GM21381 (cell line): Measurements from ENCODE around the gene HPS6.
A peak's percentile ranks its signal among the peaks of the same experiment; 100 is the strongest.

Source experiments
- ATAC-seq: cut with Tn5 transposase; IDR thresholded peaks from one replicate; pipeline ENCODE4 v1.9.1; 2021; ENCODE audit warnings: mild to moderate bottlenecking, moderate library complexity; ENCODE audit not compliant: unreplicated experiment

Gene HPS6

DNA sequence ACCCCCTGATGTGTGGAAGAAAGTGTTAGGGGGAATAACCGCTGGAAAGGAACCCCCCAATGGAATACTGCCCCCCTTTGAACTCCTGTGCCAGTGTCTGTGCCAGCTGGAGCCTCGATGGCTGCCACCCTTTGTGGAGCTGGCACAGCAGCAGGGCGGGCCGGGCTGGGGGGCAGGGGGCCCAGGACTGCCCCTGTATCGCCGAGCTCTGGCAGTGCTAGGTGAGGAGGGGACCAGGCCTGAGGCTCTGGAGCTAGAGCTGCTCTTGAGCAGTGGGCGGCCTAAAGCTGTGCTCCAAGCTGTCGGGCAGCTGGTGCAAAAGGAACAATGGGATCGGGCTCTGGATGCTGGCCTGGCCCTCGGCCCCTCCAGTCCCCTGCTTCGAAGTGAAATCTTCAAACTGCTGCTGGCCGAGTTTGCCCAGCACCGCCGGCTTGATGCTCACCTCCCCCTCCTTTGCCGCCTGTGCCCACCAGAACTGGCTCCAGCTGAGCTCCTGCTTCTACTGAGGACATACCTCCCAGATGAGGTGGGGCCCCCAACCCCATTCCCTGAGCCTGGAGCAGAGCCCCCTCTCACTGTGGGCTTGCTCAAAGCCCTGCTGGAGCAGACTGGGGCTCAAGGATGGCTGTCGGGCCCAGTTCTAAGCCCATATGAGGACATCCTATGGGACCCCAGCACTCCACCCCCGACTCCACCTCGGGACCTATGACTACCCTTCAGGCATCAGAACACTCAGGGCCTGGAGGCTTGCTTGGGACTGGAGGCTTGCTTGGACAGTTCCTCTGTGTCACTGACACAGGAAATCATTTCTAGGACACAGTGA is 2.2 kb downstream of the HPS6 start:
- no peak for ATAC-seq

DNA sequence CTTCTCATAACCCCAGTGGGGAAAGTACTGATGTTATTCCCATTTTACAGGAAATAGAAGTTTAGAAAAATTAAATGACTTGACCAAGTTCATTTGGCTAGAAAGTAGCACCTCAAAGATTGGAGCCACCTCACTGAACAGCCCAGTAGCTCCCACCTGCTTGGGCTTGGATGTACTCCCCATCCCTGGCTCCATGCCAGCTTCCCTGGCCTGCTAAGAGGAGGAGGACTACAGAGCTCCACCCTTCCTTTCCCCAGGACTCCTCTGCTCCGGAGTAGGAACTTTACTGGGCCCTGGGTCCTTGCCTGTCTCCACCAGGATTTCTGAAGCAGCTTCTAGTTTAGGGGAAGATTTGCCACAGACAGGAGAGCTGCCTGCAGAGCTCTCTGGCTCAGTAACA is 3.1 kb downstream of the HPS6 start:
- ATAC-seq = no peak

DNA sequence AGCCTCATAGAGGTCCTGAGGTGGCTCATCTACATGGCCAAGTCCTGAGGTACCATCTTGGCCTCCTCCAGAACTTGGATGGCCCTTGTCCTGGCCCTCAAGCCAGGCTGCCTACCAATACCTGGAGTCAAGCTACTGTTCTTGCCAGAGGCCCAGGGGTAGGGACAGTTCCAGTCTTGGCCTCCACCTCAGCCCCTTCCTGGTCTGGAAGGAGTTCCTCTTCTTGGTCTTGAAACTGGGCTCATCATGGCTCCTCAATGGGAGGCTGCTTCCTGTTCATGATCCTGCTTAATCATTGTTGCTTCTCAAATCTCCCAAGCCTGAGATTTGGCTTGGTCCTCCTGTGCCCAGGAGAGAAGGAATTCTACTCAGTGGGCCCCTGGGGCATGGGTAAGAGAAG is 3.9 kb downstream of the HPS6 start:
- no peak for ATAC-seq

DNA sequence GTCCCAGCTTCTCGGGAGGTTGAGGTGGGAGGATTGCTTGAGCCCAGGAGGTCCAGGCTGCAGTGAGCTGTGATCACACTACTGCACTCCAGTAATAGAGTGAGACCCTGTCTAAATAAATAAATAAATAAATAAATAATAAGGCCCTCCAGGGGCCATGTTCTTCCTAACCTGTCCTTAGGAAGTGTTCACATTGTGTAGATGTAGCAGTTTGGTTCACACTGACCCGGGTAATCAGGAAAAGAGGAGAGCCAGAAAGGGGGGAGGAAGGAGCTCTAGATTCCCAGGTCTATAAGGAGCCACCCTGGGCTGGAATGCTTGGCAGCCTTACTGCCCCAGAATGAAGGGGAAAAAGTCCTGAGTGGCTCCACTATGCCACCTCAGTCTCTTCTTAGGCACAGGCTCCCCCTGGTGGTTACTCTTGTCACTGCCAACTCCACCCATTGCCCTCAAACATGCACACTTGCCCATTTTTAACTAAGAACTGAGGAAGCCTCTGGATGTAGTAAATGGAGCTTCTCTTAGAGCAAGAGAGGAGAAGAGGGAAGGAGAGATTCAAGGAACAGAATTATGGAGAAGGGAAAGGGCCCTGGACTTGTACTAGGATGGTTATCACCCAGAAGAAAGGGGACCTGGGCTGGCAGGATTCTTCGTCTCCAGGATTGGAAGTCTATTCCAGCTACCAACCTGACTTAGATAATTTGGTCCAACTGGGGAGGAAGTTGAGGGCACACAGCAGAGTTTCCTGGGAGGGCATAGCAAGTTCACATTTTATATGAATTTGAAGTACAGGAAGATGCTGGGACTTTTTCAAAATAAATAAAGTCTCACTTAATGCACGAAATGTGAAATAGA is 7.8 kb downstream of the HPS6 start:
- ATAC-seq = peak; percentile 68

DNA sequence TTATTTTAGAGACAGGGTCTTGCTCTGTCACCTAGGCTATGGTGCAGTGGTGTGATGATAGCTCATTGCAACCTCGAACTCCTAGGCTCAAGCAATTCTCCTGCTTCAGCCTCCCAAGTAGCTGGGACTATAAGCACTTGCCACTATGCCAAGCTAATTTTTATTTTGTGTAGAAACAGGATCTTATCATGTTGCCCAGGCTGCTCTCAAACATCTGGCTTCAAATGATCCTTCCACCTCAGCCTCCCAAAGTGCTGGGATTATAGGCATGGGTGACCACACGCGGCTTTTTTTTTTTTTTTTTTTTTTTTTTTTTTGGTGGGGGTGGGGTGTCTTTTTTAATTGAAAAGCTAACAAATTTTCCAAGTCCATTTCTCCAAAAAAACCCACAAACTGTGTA is 18.4 kb downstream of the HPS6 start:
- ATAC-seq = no peak

DNA sequence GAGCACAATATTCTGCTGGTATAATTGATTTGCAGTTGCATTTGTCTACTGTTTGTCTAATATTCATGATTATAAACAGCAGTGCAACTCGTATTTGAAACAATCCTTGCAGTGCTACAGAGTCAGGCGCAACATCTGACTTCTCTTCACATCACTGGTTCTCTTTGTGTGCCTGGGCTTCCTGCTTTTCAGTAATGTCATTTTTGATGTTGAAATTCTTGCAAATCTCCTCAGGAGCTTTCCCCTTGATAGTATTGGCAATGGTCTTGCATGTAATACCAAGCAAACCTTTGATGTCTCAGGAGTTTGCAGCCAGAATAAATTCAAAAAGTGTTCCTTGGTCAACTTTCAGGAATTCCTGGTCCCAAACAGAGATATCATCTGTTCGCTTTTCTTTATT is 20.2 kb downstream of the HPS6 start:
- no peak for ATAC-seq

DNA sequence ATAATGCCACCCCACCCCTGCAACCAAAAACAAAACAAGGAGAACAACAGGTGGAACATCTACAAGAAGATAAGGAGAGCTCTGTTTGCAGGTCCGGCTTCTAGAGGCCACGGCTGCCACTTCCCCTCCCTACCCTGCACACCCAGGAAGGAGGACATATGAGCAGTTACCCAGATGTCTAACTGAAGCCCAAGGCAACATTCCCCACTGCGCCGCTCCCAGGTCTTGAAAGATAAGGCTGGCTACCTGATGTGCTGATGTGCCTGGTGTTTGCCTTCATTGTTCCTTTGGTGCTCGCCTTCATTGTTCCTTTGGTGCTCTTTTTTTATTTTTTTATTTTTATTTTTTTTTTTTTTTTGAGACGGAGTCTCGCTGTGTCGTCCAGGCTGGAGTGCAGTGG is 21.0 kb downstream of the HPS6 start:
- ATAC-seq = no peak

DNA sequence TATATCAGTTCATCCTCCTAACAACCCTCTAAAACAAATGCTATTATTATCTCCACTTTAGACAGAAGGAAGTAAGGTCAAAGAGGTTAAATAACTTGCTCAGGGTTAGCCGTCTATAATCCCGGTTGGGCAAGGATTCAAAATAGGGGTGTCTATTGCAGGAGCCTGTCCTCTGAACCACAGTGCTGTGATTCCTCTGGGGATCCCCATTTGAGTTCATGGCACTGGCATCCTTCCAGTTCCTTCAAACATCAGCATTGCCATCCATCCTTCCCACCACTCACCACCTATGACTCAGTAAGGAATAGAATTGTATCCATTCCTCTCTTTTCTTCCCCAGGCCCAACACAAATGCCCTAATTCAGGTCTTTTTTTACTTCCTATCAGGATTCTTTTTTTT is 25.6 kb downstream of the HPS6 start:
- no peak for ATAC-seq

DNA sequence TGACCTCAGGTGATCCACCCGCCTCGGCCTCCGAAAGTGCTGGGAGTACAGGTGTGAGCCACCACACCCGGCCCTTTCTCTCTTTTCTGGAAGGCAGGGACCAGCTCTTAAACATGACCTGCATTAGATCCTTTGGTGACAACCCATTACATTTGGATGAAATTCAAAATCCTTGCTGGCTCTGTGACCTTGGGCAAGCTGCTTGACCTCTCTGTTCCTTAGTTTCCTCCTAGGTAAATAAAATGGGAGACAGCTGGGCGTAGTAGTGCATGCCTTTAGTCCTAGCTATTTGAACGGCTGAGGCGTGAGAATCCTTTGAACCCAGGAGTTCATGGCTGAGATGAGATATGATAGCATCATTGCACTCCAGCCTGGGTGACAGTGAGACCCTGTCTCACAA is 31.3 kb downstream of the HPS6 start:
- no peak for ATAC-seq

DNA sequence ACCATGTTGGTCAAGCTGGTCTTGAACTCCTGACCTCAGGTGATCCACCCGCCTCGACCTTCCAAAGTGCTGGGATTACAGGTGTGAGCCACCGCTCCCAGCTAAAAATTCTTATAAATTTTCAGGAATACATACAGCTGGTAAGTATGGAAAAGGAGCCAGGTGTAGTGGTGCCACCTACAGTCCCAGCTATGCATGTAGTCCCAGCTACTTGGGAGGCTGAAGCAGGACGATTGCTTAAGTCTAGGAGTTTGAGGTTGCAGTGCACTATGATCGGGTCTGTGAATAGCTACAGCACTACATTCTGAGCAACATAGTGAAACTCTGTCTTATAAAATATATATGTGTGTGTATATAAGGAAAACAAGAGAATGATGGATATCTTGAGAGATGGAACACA is 36.0 kb downstream of the HPS6 start:
- ATAC-seq = no peak

DNA sequence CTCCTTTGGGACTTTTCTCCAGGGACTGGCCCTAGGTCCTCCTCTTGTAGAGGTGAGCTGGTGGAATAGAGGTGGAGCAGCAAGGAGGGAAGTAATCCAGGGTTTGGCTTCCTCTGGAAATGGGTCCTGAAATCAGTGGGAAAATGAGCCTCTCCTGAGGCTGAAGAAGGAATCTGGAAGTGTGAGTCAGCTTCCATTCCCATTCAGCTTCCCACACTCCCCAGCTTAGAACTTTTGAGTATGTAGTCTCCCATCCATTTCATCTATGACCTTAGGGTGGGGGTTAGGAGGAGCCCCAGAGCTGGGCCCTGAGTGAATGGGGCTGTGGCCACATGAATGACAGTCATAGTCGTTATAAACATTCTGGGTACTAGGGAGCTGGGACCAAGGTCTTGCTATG is 37.3 kb downstream of the HPS6 start:
- no peak for ATAC-seq

DNA sequence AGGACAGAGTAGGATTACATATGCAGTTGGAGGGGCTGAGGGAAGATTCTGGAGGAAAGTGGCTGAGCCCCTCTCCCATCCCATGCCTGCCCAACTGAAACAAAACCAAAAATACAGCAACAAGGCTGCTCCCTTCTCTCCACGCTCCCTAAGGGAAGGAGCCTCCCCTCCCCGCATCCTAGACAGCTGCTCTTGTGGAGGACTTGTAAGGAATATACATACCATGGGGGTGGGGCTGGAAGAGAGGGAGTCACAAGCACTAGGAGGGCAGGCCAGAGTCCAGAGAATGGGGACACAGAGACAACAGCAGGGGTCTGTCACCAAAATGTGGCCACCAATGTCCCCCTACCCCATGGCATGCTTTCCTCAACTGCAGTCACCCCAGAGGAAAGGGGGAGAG is 41.8 kb downstream of the HPS6 start:
- no peak for ATAC-seq

DNA sequence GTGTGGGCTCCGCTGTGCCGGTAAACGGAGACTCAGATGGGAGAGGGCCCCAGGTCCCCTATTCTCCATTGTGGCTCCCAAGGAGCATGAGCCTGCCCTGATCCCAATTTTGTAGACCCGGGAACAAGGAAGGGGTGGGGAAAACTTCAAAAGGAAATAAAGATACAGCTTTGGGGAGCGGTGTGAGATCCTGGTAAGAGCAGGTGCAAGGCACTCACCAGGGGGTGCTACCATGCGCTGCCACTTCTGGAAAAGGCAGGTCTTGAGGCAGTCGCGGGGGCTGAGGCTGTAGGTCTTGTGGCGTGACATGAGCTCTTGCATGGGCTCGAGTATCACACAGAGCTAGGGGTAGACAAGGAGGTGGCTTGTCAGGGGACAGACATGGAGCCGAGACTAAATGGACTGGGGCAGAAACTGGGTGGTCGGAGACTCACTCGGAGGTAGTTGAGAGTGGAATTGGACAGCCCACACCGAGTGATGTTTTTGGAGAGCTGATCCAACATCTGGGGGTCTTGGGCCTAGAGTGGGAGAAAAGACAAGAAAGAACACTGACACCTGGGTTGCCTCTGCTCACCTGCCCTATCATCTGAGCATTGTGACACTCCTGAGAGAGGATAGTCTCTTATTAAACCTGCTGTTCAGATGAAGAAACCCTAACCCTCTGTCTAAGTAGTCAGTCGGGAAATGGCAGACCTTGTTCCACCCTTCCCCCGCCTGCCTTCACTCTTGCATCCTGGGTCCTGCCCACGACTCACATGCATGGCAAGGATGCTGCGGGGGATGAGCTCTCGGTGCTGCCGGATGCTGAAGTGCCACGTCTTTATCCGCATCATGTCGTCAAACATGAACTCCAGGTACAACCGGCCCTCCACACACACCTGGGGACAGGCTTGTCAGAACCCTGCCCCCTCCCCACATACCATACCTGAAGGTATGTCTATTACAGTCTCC is 44.3 kb downstream of the HPS6 start:
- no peak for ATAC-seq

DNA sequence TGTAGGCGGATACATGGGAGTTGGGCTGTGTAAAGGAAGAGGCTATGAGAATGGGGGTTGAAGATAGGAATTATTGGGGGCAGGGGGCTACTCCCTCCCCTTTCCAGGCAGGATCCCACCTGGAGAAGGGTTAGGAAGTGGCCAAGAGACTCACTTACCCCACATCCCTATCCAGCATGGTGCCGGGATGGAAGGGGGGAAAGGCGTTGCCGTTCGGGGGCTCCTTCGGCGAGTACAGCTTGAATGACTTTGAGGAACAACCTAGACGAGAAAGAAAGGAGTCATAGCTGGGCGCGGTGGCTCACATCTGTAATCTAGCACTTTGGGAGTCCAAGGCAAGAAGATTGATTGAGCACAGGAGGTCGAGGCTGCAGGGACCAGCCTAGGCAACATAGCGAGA is 46.1 kb downstream of the HPS6 start:
- no peak for ATAC-seq

DNA sequence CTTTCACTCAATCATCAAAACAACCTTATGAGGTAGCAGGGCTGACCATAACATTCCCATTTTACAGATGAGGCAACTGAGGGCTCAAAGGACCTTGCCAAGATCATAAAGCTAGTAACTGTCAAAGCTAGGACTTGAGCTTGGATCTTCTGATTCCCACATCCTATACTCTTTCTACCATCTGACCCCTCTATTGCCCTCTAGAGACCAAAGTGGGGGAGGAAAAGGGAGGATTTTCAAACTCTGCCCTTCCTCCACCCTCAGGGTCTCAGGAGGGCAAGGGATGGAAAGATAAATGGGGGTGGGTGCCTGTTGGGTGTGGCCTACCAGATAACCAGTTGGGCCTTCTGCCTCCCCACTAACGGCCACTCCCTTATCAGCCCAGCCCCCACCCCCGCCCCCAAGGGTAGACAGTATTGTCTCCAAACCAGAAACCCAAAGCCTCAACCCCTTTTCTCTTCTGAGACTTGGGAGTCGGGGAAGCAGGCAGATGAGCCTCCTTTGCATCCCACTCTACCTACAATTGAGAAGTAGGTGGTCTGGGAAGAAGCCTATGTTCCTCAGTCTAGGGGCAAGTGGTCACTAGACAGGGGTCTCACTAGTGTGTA is 47.2 kb downstream of the HPS6 start:
- no peak for ATAC-seq

DNA sequence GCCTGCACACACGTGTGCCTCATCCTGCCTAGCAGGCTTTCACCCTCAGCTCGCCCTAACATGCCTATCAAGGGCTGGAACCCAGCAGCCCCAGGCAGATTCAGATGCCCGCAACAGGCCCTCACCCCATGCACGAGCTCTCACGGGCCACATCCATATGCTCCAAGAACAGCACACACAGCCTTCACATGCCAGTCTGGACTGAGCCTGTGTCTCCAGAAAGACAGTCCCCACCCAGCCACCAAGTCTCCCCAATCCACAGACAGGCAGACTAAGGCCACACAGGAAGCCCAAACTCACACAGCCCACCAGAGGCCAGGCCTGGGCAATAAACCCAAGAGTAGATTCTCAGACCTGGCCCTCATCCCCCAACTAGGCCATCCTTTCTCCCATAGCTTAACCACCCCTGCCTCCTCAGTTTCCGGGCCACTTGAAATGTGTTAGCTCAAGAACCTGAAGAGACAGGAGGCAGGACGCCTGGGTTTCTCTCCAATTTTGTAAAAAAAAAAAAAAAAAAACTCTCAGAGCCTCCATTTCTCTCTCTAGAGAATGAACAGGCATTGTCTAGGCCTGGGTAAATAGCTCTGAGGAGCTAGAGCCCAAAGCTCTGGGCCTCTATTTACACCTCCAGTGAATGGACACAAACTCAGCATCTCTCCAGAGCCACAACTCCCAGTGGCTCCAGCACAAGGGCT is 48.3 kb downstream of the HPS6 start:
- no peak for ATAC-seq

DNA sequence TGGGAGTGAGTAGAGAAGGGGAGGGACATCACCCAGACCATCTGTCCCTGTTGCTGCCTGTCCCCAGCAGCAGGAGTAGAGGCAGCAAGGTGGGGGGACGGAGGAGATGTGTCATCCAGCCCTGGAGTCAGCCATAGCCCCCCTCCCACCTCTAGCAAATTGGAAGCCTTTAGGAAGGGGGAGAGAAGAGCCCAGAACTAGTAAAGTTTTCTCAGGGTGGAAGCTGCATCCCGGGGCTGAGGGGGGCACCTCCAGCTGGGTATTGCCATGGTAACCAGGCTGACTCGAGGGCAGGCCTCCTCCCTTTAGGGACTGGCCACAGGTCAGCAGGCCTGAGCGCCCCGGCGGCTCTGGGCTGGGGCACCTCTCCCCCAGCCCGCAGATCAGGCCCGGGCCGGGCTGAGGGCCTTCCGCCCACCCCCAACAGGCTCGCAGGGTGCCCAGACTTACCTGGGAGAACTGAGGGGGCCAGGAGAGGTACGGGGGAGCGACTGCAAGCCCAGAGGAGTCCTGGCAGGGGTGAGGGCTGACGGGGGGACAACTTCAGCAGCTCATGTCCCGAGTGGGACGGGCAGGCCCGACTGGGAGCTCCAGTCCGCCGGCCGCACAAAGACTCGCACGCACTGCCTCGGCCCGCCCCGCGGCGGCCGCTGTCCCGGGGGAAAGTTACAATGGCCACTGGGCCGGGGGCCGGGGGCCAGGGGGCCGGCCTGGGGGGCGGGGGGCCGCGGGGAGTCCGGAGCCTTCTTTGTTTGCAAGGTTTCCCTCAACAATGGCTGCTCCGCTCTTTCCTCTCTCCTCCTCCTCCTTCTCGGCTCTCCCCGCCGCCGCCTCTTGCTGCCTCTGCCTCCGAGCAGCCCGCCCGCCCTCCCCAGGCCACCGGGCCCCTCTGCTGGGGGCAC is 49.1 kb downstream of the HPS6 start:
- ATAC-seq = peak; percentile 4

DNA sequence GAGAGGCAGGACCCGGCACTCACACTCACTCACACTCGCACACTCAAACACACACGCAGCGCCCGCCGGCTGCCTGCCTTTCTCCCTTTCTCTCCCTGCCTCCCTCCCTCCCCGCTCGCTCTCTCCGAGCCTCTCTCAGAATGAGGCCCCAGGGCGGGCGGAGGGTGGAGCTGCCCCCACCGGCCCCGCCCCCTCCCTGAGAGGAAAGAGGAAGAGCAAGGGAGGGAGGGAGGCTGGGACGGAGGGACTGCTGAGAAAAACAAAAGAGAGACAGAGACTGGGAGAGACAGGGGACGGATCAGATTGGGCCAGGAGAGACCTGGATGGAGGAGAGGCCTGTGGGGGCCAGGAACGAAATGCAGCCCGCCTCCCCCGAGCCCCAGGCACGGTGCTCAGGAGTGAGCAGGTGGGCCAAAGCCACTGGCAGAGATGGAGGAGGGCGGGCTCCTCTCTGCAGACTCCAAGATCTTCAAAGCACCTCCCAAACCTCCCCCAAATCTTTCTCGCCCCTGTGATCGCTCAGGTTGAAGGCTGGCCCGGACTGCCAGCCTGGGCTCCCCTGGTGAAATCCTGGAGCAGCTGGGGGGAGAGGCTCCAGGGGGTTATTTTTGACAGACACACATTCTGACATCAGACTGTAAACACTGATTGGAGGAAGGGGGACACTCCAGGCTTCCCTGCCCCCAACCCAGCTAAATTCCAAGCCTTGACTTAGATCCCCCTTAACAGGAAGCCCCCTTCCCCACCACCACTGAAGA is 49.9 kb downstream of the HPS6 start:
- peak; percentile 63 for ATAC-seq
